OCI-LY1 (cell line): ENCODE measurements around the gene UBR2.

ENCODE experiments used
- EZH2 ChIP-seq: fragments of 200-600 bp; sonication (generic), shearing (Covaris generic); IDR thresholded peaks from 2 replicates; pipeline ENCODE4 v1.8.0; 2017; ENCODE audit warnings: borderline replicate concordance, mixed run types, mild to moderate bottlenecking, antibody characterized with exemption, low read length, moderate library complexity, mixed read lengths
- TF ChIP-seq, protein P1 (sequence below): fragments of 200-600 bp; sonication (generic), shearing (Covaris generic); IDR thresholded peaks from 2 replicates; pipeline ENCODE4 v1.5.1; 2017; ENCODE audit warnings: mild to moderate bottlenecking, antibody characterized with exemption, low read length, moderate library complexity, mixed read lengths

GRCh38 chr6:42708096-42708495, 144.3 kb downstream of the UBR2 start:
- TF ChIP-seq, protein P1, sequence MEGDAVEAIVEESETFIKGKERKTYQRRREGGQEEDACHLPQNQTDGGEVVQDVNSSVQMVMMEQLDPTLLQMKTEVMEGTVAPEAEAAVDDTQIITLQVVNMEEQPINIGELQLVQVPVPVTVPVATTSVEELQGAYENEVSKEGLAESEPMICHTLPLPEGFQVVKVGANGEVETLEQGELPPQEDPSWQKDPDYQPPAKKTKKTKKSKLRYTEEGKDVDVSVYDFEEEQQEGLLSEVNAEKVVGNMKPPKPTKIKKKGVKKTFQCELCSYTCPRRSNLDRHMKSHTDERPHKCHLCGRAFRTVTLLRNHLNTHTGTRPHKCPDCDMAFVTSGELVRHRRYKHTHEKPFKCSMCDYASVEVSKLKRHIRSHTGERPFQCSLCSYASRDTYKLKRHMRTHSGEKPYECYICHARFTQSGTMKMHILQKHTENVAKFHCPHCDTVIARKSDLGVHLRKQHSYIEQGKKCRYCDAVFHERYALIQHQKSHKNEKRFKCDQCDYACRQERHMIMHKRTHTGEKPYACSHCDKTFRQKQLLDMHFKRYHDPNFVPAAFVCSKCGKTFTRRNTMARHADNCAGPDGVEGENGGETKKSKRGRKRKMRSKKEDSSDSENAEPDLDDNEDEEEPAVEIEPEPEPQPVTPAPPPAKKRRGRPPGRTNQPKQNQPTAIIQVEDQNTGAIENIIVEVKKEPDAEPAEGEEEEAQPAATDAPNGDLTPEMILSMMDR: no peak
- TF ChIP-seq EZH2: no peak
